Skeletal muscle tissue (tissue), 4 donors: ENCODE measurements around the gene STK32C. TPM values are rescaled to one million over a fixed set of nuclear protein-coding genes. Genes with fewer than 3 reads are reported as not detected.

Experiments used
- H3K27ac ChIP-seq: one replicate; pipeline ENCODE4 v1.7.0; 2013; ENCODE audit warnings: mild to moderate bottlenecking, low read depth, low read length, inconsistent platforms
- H3K27me3 ChIP-seq, 3 donors: one replicate each; pipeline ENCODE4 v1.7.0; 2013; ENCODE audit warnings: low read length in 3 of 3; ENCODE audit not compliant: control insufficient read depth in 3 of 3, insufficient read depth in 3 of 3
- H3K36me3 ChIP-seq, 3 donors: one replicate each; pipeline ENCODE4 v1.7.0; 2013; ENCODE audit warnings: low read length in 3 of 3; ENCODE audit not compliant: control insufficient read depth in 3 of 3, insufficient read depth in 3 of 3
- H3K4me1 ChIP-seq, 3 donors: one replicate each; pipeline ENCODE4 v1.7.0; 2013; ENCODE audit warnings: low read length in 3 of 3, mild to moderate bottlenecking in 3 of 3; ENCODE audit not compliant: control insufficient read depth in 3 of 3, insufficient read depth in 3 of 3
- H3K4me3 ChIP-seq, 3 donors: one replicate each; pipeline ENCODE4 v1.7.0; 2013; ENCODE audit warnings: low read length in 3 of 3
- H3K9ac ChIP-seq, 3 donors: one replicate each; pipeline ENCODE4 v1.7.0; 2013; ENCODE audit warnings: low read length in 3 of 3, mild to moderate bottlenecking in 3 of 3, moderate library complexity in 2 of 3, low read depth in 1 of 3
- H3K9me3 ChIP-seq, 3 donors: one replicate each; pipeline ENCODE4 v1.7.0; 2013; ENCODE audit warnings: low read length in 3 of 3; ENCODE audit not compliant: control insufficient read depth in 3 of 3
- total RNA-seq: library from RNA; depleted of rRNA; stranded (reverse); fragments of >200 nt; gene quantifications from one replicate; pipeline ENCODE4 v1.2.3, GENCODE V29; 2014
- donor health status: Osteomylitis.

The STK32C gene
- total RNA-seq, 1 donor from 2014 or later = 8.4 TPM

GRCh38 chr10:132258423-132258822, 49.3 kb downstream of the STK32C start:
- no peak overlapping the region for H3K9ac ChIP-seq
- peaks cover 0 to 3% (median 0%) of the 10 kb centered on the region in 3 donors for H3K27me3 ChIP-seq
- H3K4me1 ChIP-seq = no peaks in the 10 kb centered on the region
- no peaks in the 10 kb centered on the region for H3K36me3 ChIP-seq
- H3K4me3 ChIP-seq = no peak overlapping the region
- H3K27ac ChIP-seq = no peak overlapping the region
- no peaks in the 10 kb centered on the region for H3K9me3 ChIP-seq

DNA sequence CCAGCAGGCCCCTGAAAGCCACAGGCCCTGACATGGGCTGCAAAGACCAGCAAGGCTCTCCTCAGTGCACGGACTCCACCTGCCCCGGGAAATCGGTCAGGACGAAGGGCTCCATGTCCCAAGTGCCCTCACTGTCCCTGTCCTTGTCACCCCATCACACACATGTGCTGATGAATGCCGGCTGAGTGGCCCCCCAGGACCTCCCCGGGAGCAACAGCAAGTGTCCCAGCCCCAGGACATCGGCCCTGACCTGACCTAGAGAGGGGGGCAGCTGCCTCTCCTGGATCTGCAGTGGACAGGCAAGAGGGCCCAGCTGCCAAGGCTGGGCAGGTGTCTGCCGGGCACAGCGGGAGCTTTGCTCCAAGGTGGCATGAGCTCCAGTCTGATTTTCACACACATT, 49.8 kb downstream of the STK32C start:
- Histone ChIP-seq H3K9me3 (no peaks in the 10 kb centered on the region), H3K9ac (no peak overlapping the region), H3K4me3 (no peak overlapping the region), H3K27ac (no peak overlapping the region), H3K27me3 (peaks cover 0 to 3% (median 0%) of the 10 kb centered on the region in 3 donors), H3K4me1 (no peaks in the 10 kb centered on the region), H3K36me3 (no peaks in the 10 kb centered on the region)

DNA sequence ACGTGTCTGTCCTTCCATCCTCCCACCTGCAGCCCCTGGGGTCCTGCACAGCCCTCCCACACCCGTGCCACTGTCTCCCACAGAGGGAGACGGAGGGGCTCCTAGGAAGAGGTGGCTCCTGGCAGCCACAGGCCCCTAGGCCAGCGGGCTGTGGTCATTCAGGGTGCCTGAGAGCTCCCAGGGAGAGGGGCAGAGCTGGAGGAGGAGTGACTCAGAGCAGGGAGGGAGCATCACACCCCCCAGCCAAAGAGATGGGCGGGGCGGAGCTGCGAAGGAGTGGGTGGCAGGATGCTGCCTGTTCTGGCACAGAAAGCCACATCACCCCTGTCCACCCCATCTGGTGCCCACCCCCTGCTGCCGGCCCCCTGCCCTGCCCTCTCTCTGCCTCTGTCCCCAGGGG, 50.5 kb downstream of the STK32C start:
- Histone ChIP-seq H3K36me3 (no peaks in the 10 kb centered on the region), H3K4me1 (no peaks in the 10 kb centered on the region), H3K27me3 (peaks cover 0 to 3% (median 0%) of the 10 kb centered on the region in 3 donors), H3K27ac (no peak overlapping the region), H3K9me3 (no peaks in the 10 kb centered on the region), H3K4me3 (no peak overlapping the region), H3K9ac (no peak overlapping the region)

GRCh38 chr10:132256866-132257265, 50.9 kb downstream of the STK32C start:
- Histone ChIP-seq H3K36me3 (no peaks in the 10 kb centered on the region), H3K4me1 (no peaks in the 10 kb centered on the region)

DNA sequence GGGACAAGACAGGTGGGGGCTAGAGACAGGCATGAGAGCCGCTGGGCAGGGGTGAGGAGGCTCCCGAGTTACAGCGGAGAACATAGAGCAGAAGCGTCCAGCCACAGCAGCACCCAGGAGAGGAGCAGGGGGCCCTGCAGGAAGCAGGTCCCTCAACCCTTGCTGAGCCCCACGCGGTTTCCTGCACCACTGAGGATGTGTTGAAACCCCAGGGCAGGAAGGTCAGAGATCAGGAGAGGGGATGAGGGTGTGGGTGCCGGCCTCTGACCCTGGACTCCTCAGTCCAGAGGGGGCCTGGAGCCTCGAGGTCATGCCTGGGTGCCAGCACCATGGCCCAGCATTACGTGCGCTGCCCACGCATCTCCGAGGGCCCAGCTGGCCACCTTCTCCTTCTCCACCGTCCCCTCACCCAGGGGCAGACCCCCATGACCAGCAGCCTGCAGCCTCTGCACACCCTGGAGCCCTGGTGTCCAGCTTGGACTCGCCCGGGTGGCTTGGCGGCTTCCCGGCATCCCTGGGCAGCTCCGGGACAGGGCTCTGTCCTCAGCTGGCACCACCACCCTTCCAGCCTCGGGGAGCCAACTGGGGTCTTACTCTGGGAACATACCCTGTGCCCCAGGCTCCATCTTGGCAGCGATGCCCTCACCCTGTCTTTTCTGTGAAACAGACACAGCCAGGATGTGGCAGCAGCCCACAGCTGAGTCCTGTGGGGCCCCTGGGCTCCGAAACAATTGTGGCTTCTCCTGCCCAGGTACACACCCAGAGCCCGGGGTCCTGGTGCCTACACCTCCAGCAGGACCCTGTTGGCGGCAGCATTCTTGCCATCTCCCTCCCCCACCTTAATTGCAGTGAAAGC, 52.0 kb downstream of the STK32C start:
- H3K27ac ChIP-seq = no peak overlapping the region
- no peak overlapping the region for H3K9ac ChIP-seq
- no peaks in the 10 kb centered on the region for H3K4me1 ChIP-seq
- H3K36me3 ChIP-seq = no peaks in the 10 kb centered on the region
- H3K9me3 ChIP-seq = no peaks in the 10 kb centered on the region
- H3K4me3 ChIP-seq = no peak overlapping the region
- H3K27me3 ChIP-seq = peaks cover 0 to 3% (median 0%) of the 10 kb centered on the region in 3 donors

More at GRCh38 chr10:132256866-132257265, 50.9 kb downstream of the STK32C start:
- no peak overlapping the region for H3K4me3 ChIP-seq
- H3K27me3 ChIP-seq = peaks cover 0 to 3% (median 0%) of the 10 kb centered on the region in 3 donors
- H3K9me3 ChIP-seq = no peaks in the 10 kb centered on the region
- H3K9ac ChIP-seq = no peak overlapping the region
- H3K27ac ChIP-seq = no peak overlapping the region

DNA sequence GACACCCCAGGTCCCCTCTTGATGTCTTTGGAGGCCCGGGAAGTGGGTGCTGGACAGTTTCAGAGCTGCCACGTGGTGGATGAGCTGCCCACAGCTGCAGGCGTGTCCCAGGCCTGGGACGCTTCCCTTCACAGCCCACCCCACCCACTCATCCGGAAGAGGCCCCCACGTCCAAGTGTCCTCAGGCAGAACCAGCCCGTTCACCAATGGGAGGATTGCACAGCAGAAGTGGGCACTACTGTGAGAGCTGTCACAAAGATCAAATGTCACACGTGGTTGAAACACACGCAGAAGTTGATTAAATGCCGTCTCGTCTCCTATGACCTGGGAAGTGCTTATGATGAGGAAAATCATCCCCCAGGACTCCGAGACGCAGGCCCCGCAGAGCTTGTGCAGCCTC, 52.9 kb downstream of the STK32C start:
- Histone ChIP-seq H3K9me3 (no peaks in the 10 kb centered on the region), H3K4me3 (no peak overlapping the region), H3K4me1 (no peaks in the 10 kb centered on the region), H3K27ac (no peak overlapping the region), H3K9ac (no peak overlapping the region), H3K27me3 (peaks cover 0 to 3% (median 0%) of the 10 kb centered on the region in 3 donors), H3K36me3 (no peaks in the 10 kb centered on the region)

- H3K9me3 ChIP-seq = no peaks in the 10 kb centered on the region
- H3K36me3 ChIP-seq = no peaks in the 10 kb centered on the region
- no peak overlapping the region for H3K9ac ChIP-seq
- H3K4me1 ChIP-seq = peaks cover 3 to 5% (median 4%) of the 10 kb centered on the region in 3 donors
- peaks cover 0 to 3% (median 0%) of the 10 kb centered on the region in 3 donors for H3K27me3 ChIP-seq
- H3K27ac ChIP-seq = no peak overlapping the region
- no peak overlapping the region for H3K4me3 ChIP-seq
Observed at GRCh38 chr10:132253092-132253687, 54.6 kb downstream of the STK32C start.

GRCh38 chr10:132252412-132252811, 55.3 kb downstream of the STK32C start:
- Histone ChIP-seq H3K27ac (no peak overlapping the region), H3K4me3 (no peak overlapping the region)

DNA sequence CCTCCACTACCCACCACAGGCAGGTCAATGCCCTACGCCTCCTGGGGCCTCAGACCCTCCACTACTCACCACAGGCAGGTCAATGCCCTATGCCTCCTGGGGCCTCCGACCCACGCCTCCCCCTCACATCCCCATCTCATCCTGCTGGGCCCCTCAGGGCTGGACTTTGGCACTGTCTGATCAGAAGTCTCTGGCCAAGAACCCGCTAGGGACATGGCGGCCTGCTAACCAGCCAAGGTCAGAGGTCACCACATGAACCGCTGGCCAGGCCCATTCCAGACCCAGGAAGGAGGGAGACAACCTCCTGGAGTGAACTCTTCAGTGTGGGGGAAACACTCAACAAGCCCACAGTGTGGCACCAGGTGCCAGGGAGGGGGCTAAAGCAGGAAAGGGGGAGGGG, 55.8 kb downstream of the STK32C start:
- no peak overlapping the region for H3K27ac ChIP-seq
- no peak overlapping the region for H3K4me3 ChIP-seq
- H3K9ac ChIP-seq = no peak overlapping the region
- no peaks in the 10 kb centered on the region for H3K36me3 ChIP-seq
- peaks cover 3 to 6% (median 4%) of the 10 kb centered on the region in 3 donors for H3K4me1 ChIP-seq
- H3K27me3 ChIP-seq = peaks cover 0 to 8% (median 3%) of the 10 kb centered on the region in 3 donors
- H3K9me3 ChIP-seq = no peaks in the 10 kb centered on the region

More at GRCh38 chr10:132252412-132252811, 55.3 kb downstream of the STK32C start:
- H3K27me3 ChIP-seq = peaks cover 0 to 4% (median 3%) of the 10 kb centered on the region in 3 donors
- no peaks in the 10 kb centered on the region for H3K9me3 ChIP-seq
- no peak overlapping the region for H3K9ac ChIP-seq
- no peaks in the 10 kb centered on the region for H3K36me3 ChIP-seq
- H3K4me1 ChIP-seq = peaks cover 3 to 6% (median 4%) of the 10 kb centered on the region in 3 donors
